SK-N-MC (cell line): ENCODE results near the gene ZNF813.

ENCODE experiments used
- DNase-seq: peaks from one replicate; pipeline ENCODE4 v3.0.0-alpha.2; 2011; ENCODE audit warnings: low read depth, low spot score
- H3K27ac ChIP-seq: fragments of 200-600 bp; sonication (generic); 2 replicates; pipeline ENCODE4 v1.5.1; 2016; ENCODE audit warnings: mixed run types
- H3K36me3 ChIP-seq: fragments of 200-600 bp; sonication (generic); 2 replicates; pipeline ENCODE4 v1.6.1; 2017; ENCODE audit warnings: antibody characterized with exemption, low read length, mixed read lengths; ENCODE audit not compliant: insufficient read depth
- H3K4me3 ChIP-seq: fragments of 200-600 bp; sonication (generic); 2 replicates; pipeline ENCODE4 v1.5.1; 2016
- H3K9ac ChIP-seq: fragments of 200-600 bp; sonication (generic); 2 replicates; pipeline ENCODE4 v1.8.0; 2017; ENCODE audit warnings: mixed run types, mixed read lengths; ENCODE audit not compliant: insufficient read length
- H3K9me3 ChIP-seq: fragments of 200-600 bp; sonication (generic); 2 replicates; pipeline ENCODE4 v1.6.1; 2017; ENCODE audit warnings: low read depth, mild to moderate bottlenecking, antibody characterized with exemption, low read length, moderate library complexity, mixed read lengths
- EZH2 ChIP-seq: fragments of 200-600 bp; sonication (generic); IDR thresholded peaks from one replicate; pipeline ENCODE4 v1.6.1; 2017; ENCODE audit warnings: antibody characterized with exemption
- FOXP2 ChIP-seq: optimal IDR thresholded peaks from 2 replicates; pipeline ENCODE3; 2011; ENCODE audit warnings: mild to moderate bottlenecking, moderate library complexity; ENCODE audit not compliant: insufficient read depth; ENCODE audit errors: extremely low read length, control extremely low read depth
- POLR2AphosphoS5 ChIP-seq: IDR thresholded peaks from 2 replicates; pipeline ENCODE4 v1.6.1; 2012; ENCODE audit warnings: mild to moderate bottlenecking, low read depth, low read length, borderline replicate concordance

ZNF813 gene

DNA sequence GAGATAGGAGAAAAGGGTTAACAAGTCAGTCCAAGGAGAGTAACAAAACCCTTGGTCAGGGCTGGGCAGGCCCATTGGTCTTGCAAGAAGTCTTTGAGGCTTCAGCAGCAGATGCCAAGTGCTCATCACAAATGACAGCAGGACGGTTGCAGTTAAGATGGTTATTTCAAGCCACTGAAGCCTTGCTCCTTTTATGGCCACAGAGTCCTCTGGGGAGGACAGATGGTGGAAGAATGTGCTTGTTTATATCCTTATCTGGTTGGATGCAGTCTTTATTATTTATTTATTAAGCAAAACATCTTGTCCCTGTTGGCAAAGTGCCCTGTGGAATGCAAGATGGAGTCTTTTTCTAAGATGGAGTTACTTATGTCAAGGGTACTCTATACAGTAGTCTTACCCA, 51.2 kb downstream of the ZNF813 start:
- Histone ChIP-seq H3K9me3 (no peaks in the 10 kb centered on the region), H3K4me3 (no peak overlapping the region), H3K27ac (no peak overlapping the region), H3K9ac (no peak overlapping the region), H3K36me3 (peaks cover 3% of the 10 kb centered on the region; the same call in 1 of the 2 replicates)
- TF ChIP-seq EZH2 (no peak), FOXP2 (no peak), POLR2AphosphoS5 (no peak)
- DNase-seq: no peak

DNA sequence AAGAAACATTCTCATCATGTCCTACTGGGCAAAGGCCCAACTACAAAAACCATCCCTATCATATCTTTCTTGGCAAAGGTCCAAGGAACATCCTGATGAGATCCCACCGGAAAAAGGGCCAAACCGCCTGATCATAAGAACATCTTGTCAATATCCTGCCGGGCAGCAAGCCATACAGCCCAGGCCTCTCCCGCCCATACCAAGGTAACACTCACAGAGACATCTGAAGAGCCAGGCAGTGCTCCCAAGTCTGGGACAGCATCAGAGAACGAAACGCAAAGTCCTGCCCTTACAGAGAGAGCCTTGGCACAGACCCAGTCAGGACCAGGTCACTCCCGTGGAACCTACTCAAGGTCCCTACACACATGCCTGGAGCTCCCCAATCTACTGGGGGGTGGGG, 51.9 kb downstream of the ZNF813 start:
- peaks cover 3% of the 10 kb centered on the region; the same call in 1 of the 2 replicates for H3K36me3 ChIP-seq
- H3K27ac ChIP-seq: no peak overlapping the region
- no peaks in the 10 kb centered on the region for H3K9me3 ChIP-seq
- H3K4me3 ChIP-seq: no peak overlapping the region
- no peak for DNase-seq
- no peak for TF ChIP-seq POLR2AphosphoS5
- TF ChIP-seq EZH2: no peak
- TF ChIP-seq FOXP2: no peak
- no peak overlapping the region for H3K9ac ChIP-seq

DNA sequence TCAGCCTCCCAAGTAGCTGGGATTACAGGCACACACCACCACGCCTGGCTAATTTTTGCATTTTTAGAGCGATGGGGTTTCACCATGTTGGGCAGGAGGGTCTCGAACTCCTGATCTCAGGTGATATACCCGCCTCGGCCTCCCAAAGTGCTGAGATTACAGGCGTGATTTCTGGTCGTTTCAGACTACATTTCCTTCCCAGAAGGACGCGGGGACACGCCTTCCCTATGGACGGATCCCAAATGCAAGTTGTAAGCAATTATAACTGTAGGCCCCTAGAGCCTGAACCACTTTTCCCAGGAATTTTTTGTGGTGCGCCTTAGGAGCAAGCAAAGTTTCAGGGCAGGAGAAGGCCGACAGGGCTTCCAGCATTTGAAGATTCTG, 52.6 kb downstream of the ZNF813 start:
- Histone ChIP-seq H3K9me3 (no peaks in the 10 kb centered on the region), H3K4me3 (peak overlapping the region; percentile 83), H3K27ac (peak overlapping the region; percentile 86), H3K36me3 (peaks cover 3% of the 10 kb centered on the region; the same call in 1 of the 2 replicates), H3K9ac (no peak overlapping the region)
- TF ChIP-seq EZH2: no peak
- no peak for TF ChIP-seq FOXP2
- TF ChIP-seq POLR2AphosphoS5: no peak
- no peak for DNase-seq

DNA sequence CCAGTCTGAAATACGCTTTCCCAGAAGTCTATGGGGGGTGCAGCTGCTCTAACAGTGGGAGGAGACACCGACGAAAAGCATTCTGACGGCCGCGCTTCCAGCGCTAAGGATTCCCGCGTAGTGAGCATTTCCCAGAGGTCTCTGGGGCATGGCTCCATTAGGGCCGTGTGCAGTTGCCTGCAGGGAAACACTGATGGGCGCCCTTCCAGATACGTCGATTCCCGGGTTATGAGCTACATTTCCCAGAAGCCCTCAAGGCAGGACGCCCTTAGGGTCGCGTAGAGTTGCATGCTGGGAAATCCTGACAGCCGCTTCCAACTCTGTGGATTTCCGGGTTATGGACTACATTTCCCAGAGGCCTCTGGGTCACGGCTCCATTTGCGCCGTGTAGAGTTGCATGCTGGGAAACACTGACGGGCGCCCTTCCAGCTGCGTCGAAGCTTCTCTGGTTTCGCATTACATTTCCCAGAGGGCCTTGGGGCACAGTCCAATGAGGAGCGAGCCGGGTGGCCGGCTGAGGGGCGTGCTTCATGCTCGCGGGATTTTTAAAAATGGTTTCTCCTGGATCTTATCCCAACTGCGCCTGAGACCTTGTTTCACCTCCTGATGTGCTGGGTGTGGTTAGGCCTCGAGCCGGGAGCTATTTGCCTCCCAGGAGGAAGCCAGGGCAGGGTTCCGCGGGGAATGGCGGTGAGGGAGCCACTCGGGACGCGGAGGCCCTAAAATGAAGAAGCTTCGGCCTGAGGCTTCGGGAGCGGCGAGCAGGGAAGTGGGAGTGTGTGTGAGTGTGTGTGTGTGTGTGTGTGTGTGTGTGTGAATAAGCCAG, 53.2 kb downstream of the ZNF813 start:
- DNase-seq: peak; percentile 93
- Histone ChIP-seq H3K4me3 (peak overlapping the region; percentile 83), H3K9me3 (peaks cover 4% of the 10 kb centered on the region; the same call in 1 of the 2 replicates), H3K27ac (peak overlapping the region; percentile 86), H3K36me3 (peaks cover 5% of the 10 kb centered on the region; the same call in 1 of the 2 replicates), H3K9ac (peak overlapping the region; percentile 83)
- TF ChIP-seq POLR2AphosphoS5: peak; percentile 49
- no peak for TF ChIP-seq FOXP2
- no peak for TF ChIP-seq EZH2

DNA sequence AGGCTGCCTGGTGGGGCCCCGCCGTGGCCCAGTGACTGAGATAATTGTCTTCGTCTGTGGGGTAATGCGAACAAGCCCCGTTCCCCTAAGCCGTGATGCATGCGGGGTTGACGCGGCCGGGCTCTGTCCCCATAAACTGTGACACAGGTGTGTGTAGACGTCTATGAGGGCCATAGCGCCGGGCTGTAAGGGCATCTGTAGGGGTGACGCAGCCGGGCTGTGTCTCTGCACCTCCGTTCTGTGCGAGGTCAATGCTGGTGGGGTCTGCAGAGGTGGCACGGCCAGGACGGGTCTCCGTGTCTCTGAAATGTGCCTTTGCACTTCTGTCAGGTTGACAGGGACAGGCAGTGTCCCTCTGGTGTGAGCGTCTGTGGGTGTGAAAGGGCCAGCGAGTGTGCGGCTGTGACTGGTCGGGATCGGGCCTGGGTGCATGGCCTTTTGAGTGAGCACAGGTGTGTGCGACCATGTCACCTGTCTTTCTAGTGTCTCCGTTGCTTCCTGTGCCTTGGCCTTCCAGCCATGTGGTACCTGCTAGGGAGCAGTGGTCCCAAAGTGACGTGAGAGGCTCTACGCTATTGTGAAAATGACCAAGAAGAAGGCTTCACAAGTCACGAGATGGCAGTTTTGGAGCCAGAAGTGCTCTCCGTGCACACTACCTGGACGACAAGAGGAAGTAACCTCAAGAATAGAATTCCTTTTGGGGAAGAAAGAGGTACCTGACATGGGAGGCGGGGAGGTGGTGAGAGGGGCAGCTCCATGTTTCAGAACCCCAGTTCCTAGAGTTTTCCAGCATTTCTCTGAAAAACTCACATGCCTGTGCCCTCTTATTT, 54.1 kb downstream of the ZNF813 start:
- Histone ChIP-seq H3K4me3 (peak overlapping the region; percentile 83), H3K9ac (peak overlapping the region; percentile 83), H3K27ac (peak overlapping the region; percentile 34; the same call in 1 of the 2 replicates), H3K36me3 (peaks cover 9% of the 10 kb centered on the region; the same call in 1 of the 2 replicates), H3K9me3 (peaks cover 7% of the 10 kb centered on the region; the same call in 1 of the 2 replicates)
- no peak for DNase-seq
- TF ChIP-seq FOXP2 (no peak), EZH2 (no peak), POLR2AphosphoS5 (no peak)

DNA sequence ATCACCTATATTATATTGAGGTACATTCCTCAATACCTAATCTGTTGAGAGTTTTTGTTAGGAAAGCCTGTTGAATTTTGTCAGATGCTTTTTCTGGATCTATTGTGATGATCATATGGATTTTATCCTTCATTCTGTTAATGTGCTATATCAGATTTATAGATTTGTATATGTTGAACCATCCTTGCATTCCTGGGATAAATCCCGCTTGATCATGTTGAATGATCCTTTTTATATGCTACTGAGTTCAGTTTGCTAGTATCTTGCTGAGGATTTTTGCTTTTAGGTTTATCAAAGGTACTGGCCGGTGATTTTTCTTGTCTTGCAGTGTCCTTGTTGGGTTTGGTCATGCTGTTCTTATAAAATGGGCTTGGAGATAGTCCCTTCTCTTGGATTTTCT, 58.4 kb downstream of the ZNF813 start:
- DNase-seq: no peak
- H3K9me3 ChIP-seq: peaks cover 7% of the 10 kb centered on the region; the same call in 1 of the 2 replicates
- H3K9ac ChIP-seq: no peak overlapping the region
- peaks cover 21% of the 10 kb centered on the region for H3K36me3 ChIP-seq
- no peak overlapping the region for H3K27ac ChIP-seq
- TF ChIP-seq EZH2 (no peak), POLR2AphosphoS5 (no peak), FOXP2 (no peak)
- H3K4me3 ChIP-seq: no peak overlapping the region

DNA sequence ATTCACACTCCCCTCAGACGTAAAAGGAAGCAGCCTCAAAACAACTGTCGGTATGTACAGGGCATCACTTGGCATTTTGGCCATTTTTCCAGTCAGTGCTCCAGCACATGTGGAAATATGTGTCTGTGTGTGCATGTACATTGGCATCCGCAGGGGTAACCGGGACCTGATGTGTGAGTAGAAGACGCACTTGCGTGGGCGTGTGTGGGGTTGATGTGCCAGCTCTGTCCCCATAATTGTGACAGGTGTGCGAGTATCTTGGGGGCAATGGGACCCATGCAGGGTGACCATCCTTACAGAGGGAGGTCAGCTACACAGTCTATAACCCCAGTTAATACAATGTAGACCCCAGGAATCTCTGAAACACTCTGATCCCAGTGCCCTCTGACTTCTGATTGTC, 63.1 kb downstream of the ZNF813 start:
- H3K36me3 ChIP-seq: peaks cover 17% of the 10 kb centered on the region
- H3K9ac ChIP-seq: no peak overlapping the region

DNA sequence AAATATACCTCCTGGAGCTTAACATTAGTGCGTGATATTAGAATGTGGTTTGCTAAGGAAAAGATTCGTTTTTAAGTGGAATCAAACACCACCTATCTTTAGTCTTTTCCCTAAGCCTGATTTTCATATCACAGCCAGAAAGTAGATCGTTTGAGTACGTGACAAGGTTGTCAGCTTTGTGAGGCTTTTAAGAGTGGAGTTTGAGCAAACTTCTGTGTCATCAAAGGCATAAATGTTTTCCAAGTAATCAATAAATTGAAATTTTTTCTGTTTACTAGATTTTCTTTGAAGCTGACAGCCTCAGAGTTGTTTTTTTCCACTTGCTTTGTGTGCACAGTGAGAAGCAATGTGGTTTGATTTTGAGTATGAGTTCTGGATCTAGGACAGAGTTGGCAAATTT, 63.9 kb downstream of the ZNF813 start:
- H3K9me3 ChIP-seq: no peaks in the 10 kb centered on the region
- H3K36me3 ChIP-seq: peaks cover 12% of the 10 kb centered on the region
- DNase-seq: no peak

More for the DNA sequence above, 63.1 kb downstream of the ZNF813 start:
- no peak for DNase-seq
- Histone ChIP-seq H3K4me3 (no peak overlapping the region), H3K9me3 (peaks cover 5% of the 10 kb centered on the region; the same call in 1 of the 2 replicates), H3K27ac (no peak overlapping the region)
- no peak for TF ChIP-seq POLR2AphosphoS5
- TF ChIP-seq EZH2: no peak
- no peak for TF ChIP-seq FOXP2

DNA sequence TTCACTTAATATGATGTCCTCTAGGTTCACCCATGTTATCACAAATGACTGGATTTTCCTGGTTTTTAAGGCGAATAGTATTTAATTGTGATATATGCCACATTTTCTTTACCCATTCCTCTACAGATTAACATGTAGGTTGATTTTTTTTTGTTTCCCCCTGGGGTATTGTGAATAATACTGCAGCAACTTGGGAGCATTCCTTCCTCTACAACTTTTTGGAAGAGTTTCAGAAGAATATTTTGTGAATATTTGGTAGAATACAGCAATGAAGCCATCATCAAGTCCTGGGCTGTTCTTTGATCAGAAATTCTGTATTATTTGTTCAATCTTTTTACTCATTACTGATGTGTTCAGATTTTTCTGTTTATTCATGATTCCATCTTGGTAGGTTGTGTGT, 64.8 kb downstream of the ZNF813 start:
- Histone ChIP-seq H3K9ac (no peak overlapping the region), H3K9me3 (no peaks in the 10 kb centered on the region), H3K4me3 (no peak overlapping the region), H3K27ac (no peak overlapping the region), H3K36me3 (peaks cover 9% of the 10 kb centered on the region)
- no peak for DNase-seq
- no peak for TF ChIP-seq EZH2
- no peak for TF ChIP-seq POLR2AphosphoS5
- TF ChIP-seq FOXP2: no peak

More for the DNA sequence above, 63.9 kb downstream of the ZNF813 start:
- TF ChIP-seq EZH2 (no peak), FOXP2 (no peak), POLR2AphosphoS5 (no peak)
- no peak overlapping the region for H3K9ac ChIP-seq
- H3K4me3 ChIP-seq: no peak overlapping the region
- no peak overlapping the region for H3K27ac ChIP-seq
